Iris pigment epithelial cell (primary cell): ENCODE measurements around the gene EPS15.

Experiments used
- DNase-seq: peaks from one replicate; pipeline ENCODE4 v3.0.0-alpha.2; 2011; ENCODE audit warnings: low read depth

EPS15 gene

DNA sequence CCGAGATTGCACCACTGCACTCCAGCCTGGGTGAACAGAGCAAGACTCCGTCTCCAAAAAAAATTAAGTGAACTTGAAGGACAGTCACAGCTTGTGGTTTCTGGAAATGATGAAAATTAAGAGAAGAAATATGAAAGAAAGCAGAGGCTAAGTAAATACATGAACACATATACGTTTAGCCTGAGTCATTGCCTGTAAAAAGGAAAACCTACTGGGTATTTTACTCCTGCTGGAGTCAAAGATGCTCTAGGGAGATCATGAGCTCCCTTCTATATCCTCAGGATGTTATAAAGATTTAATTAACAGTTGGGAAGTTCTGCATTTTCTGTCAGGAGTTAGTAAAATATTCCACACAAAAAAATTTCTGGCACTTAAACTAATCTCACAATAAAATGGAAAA is 145.2 kb downstream of the EPS15 start:
- DNase-seq, result no peak

DNA sequence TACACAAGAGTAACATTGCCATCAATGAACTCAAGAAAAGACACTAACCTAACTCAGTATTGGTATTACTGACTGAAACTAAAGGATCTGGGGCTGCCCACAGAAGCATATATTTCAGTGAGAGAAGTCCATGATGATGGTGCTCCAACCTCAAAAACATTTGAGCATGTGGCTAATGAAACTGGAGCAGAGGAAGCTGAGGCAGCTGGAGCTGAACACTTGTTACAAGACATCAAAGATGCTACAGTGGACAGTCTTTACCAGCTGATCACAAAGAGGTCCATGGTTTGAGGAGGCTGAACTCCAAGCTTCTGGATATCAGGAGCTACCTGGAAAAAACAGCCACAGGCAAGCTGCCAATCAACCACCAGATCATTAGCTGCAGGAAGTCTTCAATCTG is 146.5 kb downstream of the EPS15 start:
- no peak for DNase-seq

DNA sequence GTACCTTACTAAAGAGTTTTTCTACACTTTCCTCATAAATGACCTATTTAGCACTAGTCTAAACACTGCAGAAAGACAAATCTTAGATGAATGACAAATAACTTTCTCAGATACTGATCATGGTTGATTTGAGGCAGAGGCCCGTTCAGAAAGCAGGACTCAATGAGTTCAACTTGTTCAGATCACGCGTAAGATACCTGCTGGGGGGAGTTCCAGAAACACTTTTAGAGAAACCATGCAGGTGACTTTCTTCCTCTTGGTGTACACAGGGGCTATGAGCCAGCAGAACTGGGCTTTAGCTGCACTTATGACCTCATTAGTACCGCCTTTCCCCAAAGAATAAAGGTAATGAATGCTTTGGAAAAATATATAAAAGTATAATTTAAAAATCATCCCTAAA is 149.9 kb downstream of the EPS15 start:
- DNase-seq, result no peak

DNA sequence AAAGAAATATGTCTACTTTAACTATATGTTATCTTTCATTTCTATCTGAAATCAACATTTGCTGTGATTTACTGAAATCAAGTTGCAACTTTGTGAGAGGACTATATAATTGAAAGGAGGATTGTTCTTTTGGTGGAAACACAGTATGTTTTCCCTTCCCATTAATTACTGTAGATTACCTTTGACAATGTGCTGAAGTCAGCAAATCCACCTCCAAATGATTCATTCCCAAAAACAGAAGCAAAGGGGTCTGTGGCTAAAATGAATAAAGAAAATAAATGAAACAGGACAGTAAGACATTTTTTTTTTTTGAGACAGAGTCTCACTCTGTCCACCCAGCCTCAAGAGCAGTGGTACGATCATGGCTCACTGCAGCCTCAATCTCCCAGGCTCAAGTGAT is 153.3 kb downstream of the EPS15 start:
- DNase-seq, result no peak

DNA sequence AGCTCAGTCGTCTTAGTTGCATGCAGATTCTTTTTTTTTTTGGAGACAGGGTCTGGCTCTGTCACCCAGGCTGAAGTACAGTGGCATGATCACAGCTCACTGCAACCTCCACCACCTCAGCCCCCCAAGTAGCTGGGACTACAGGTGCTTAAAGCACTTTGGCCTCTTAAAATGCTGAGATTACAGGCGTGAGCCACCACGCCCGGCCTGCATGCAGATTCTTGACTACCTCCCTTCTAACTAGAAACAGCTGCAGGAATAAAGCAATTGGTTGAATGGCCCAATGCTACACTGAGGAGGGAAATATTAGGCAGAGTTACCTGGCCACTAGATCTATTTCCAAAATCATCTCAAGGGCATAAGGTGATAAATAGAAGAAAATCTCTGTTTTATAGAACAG is 159.2 kb downstream of the EPS15 start:
- no peak for DNase-seq

DNA sequence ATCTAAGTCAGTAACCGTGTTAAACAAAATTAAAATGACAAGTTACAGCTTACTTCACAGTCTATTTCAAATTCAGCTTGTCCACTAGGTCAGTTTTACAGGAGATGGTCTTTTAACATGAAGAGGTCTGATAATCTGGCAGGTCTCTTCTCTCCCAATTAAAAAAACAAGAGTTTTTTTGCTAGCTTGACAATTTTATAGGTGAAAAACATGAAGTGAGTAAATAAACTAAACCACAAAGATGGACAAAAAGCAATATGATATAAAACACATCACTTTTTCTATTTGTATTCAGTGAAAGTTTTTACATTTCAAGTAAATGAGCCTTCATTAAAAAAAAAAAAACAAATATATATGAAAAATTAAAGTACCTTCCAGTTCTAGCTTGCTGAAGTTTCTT is 163.7 kb downstream of the EPS15 start:
- no peak for DNase-seq

DNA sequence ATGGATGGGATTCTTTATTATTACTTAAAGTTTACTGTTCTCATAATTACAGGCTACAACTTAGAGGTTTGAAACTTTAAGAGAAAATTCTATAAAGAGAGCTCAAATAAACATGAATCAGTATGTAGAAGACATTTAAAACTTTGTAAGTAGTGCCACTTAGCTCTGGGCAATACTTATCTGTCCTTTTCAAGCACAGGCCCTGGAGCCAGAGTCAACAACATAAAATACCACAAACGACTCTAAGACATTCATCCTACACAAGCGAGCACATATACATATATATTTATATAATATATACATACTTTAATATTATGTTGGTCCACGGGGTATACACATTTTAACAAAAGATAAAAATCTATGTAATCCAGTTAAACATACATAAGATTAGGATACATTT is 164.7 kb downstream of the EPS15 start:
- no peak for DNase-seq

DNA sequence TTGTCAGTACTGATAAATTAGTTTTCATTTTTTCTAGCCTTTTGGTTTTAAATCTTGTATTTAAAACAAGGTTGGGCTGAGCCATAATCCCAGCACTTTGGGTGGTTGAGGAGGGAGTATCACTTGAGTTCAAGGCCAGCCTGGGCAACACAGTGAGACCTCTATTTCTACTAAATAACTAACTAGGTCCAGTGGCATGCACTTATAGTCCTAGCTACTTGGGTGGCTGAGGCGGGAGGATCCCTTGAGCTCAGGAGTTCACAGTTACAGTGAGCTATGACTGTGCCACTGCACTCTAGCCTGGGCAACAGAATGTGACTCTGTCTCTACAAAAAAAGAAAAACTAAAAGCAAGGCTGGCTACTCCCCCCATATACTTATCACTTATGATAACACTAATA is 167.2 kb downstream of the EPS15 start:
- no peak for DNase-seq

DNA sequence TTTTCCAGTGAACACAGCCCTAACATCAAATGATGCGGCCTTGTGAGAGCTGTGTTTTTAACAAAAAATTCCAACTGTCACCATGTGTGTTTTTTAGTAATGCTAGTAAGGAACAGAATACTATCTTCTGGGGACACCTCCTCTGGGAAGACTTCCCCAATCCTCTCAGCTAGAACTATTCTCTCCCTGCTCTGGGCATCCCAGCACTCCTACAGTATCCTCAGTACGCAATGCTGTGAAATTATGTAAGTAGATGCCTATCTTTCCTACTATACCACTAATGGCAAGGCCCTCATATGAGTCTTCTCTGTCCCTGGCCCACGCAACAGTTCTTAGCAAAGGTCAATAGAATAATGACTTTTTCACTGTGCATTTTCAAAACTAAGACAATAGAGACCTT is 169.2 kb downstream of the EPS15 start:
- DNase-seq, result no peak

DNA sequence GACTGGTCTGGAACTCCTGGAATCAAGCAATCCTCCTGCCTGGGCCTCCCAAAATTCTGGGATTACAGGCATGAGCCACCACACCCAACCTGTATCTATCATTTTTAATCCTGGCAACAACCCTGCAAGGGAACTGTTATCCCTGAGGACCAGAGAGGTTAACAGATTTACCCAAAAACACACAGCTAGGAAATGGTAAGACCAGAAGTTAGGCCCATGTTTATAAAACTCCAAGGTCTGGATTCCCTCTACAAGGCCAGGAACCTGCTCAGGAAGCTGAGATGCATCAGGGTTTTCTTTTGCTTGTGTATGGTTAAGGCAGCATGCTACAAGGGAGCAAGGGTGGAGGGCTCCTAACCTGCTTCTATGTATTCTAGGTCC is 170.9 kb downstream of the EPS15 start:
- DNase-seq, result no peak

DNA sequence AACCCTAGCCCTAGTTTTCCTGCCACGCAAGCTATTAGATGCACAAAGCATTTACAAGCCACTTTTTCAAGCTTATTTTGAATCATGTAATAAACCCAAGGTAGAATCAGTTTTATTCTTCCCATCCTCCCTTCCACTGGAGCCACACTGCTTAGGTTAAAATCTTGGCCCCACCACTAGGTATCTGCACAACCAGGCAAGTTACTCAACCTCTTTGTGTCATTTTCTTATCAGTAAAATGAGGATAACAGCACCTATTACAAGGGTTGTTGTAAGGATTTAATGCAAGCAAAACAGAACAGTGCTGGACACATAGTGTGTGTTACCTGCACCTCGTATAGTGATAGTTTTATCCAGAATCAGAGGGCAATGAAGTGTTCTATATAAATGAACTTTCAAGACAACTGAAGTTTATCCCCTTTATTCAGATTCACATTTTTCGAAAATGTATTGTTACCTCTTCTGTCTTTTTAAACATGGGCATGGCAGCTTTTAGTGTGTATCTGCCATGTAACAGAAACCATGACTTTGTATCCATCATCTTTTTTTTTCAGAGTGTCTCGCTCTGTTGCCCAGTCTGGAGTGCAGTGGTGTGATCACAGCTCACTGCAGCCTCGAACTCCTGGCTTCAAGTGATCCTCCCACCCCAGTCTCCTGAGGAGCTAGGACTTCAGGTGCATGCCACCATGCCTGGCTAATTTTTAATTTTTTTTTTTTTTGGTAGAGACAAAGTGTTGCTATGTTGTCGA is 171.5 kb downstream of the EPS15 start:
- no peak for DNase-seq

DNA sequence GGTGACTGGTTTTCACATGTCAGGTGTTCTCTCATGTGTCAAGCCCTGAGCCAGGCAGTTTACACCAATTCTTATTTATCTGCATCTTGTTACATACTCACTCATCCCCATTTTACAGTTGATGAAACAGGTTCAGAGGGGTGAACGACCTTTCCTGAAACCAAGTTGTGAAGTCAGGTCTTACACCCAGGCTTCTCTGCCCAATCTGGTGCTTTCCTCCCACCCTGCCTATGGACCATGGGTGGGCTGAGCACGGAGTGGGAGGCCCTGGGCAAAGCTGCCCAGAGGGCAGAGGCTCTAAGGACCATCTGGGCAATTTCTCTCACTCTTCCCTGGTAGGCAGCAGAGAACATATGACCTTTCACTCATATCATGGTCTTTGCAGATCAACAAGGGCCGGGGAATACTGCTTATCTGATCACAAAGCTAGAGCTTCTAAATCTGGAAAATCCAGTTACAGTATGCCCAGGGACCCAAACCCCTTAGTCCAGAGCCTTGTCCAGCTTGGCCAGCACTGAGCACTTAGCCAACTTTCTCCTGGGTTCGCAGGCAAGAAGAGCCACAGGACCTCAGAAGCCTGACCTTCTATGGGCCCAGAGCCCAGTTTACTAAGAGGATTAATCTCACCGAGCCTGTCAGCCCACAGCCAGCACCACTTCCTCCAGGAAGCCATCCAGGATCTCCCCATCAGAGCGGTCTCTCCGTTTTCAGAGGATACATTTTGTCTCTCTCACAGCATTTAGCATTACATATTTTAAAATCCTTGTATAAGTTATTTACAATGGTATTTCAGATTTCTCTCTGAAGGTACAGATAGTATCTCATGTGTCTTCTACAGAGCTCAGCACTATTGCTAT is 172.8 kb downstream of the EPS15 start:
- DNase-seq, result no peak

DNA sequence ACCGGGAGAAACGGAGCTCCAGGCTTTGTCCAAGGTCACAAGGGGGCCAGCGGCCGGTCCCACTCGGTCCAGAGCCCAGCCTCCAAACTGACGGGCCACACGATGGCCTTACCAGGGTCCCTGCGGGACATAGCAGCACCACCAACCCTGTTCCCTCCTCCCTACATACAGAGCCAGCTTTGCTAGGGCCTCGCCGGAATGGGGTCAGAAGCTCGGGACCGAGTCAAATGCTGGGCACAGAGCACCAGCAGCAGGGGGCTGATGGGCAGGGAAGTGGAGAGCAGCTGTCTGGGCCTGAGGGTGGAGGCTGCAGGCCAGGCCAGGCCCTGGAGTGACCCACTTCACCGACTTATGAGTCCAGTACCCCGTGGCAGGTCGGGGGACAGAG is 173.8 kb downstream of the EPS15 start:
- no peak for DNase-seq

DNA sequence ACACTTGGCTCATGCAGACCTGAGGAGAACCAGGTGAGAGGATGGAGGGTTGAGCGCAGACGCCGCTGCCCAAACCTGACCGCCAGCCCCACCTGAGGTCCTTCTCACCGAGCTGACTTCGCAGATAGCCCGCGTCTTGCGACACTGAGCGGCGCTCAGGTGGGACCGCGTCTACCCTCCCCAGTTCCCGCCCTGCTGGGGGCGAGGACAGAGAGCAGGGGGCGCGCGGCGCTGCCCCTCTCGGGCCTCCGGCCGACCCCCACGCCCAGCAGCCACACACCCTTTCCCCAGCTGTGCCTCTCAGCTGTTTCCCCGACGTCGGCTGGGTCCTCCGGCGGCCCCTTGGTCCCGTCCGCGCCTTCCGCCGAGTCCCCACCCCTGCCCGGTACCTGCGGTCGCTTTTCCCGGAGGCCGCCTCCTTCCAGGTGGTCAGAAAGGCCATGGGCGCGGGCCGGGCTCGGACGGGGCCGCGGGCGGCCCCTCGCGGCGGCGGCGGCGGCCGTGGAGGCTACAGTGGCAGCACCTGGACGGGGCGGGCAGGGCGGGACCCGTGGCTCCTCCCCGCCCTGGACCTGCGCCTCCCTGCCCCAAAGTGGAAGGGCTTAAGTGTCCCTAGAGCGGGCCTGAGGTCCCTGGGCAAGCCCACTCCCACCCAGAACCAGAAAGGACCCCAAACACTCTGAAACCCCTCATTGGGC is 174.3 kb downstream of the EPS15 start:
- no peak for DNase-seq

DNA sequence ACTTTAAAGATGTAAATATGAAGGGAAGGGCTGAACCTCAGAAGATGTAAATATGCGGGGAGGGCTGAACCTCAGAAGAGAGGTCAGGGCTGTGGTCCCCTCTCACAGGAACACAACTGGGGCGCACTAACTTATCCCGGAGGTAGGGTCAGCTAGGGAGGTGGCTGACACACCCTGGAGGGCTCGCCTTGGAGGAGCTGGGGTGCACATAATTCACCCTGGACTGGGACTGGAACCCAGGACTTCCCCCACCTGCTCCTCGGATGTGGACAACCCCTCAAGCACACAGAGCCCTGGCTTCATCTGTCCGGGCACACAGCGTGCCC is 174.8 kb downstream of the EPS15 start:
- no peak for DNase-seq

DNA sequence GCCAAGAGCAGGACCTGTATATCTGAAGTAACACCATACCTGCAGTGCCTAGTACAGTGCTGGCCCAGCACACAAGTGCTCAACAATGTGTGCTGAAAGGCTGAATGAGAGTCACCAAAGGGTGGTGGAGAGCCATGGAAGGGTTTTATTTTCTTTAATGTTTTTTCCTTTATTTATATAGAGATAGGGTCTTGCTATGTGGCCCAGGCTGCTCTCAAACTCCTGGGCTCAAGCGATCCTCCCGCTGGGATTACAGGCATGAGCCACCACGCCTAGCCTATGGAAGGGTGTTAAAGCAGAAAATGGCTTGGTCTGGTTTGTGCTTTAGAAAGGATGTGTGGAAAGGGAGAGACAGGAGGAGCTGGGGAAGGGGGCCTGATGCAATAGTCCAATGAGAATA is 175.4 kb downstream of the EPS15 start:
- no peak for DNase-seq

DNA sequence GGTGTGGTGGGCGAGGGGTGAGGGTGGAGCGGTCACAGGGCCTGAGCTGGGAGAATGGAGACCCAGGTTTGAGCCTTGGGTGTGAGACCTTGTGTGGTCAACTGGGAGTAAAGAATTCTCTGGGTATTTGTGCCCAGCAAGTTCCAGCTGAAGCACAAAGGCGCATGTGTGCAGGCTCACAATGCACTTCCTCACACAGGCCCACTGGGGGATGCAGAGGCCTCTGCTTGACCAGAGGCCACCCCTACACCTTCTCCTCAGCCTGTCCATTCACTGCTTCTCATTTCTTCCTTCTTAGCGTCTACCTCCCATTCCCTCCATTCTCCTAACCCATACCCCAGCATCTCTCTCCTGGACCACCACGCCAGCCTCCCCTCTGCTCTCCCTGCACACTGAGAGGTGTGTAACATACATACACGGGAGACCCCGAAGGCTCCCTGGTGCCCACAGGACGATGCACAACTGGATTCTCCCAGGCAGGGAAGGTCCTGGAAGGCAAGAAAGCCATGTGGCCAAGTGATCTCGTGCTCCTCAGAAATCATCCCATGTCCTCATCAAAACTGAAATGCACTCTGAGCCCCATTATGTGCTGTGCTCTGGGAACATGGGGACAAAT is 176.4 kb downstream of the EPS15 start:
- DNase-seq, result no peak

DNA sequence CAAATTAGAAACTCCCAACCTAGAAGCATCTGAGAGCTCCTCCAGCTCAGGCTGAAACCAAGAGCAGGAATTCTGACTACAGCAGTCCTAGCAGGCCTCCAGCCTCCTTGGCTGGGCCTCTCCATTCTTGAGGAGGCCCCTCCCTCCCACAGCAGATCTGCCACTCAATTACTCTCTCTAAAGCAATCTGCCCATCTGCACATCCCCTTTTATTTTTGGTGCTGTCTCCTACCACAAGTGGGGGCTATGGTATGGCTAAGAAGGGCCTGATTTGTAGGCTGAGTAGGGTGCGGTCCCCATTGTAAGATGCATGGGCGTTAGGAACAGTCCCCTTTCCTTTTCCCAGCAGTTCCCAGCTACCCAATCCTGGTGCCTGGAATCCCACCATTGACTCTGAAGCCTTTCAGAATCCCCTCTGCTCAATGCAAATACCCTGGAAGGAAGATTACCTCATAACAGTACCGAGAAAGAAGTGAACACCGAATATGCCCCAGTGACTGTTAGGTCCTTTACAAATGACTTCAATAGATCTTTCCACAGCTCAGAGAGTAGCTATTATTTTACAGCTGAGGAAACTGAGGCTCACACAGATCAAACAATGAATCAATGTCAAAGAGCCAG is 177.1 kb downstream of the EPS15 start:
- DNase-seq, result no peak

DNA sequence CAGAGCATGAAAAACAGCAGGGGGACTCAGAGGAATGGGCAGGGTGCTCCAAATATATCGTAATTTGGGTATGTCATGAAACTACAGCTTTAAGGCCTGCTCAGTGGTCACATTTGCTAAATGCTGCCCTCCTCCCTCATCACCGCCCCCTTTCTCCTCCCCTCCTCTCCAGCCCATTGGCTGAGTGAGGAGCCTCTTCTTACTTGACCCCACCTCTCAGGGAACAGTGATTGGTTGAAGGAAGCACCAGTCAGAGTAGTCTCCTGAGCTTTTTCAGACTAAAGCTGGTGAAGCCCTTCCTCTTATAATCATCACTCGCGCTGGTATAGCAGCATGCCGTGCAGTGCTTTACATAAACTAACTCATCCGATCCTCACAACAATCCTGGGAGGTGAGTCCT is 178.7 kb downstream of the EPS15 start:
- no peak for DNase-seq

DNA sequence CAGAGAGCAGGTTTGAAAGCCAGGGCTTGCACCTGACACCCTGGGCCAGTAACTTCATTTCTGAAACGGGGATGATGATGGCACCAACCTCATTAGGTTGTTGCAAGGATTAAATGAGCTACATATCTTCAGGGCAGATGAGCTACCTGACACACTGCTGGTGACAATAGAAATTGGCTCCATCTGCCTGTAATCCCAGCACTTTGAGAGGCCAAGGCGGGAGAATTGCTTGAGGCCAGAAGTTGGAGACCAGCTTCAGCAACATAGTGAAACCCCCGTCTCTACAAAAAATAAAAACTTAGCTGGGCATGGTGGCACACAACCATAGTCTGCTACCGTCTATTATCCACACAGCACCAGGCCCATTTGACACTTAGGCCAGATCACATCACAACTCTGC is 182.4 kb downstream of the EPS15 start:
- DNase-seq, result no peak

DNA sequence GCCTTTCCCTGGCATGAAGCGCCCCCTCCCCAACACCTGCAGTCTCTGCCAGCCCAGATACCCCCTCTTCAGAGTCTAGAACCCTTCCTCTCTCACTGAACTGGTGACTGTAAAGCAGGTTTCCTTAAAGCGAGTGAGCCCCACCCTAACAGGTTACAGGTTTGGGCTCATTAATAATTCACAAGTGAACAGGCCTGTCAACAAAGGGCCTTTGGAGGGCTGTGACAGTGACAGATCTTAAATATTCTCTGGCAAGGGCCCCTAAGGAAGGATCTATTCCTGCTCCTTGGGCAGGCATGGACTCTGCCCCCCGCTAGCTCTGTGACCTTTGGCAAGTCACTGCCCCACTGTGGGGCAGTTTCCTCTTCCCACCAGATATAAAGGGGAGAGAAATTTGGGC is 183.1 kb downstream of the EPS15 start:
- DNase-seq, result no peak
